Measurements from ENCODE around the gene C1orf226.
"Not testable (repeated sequence)": the region's sequence is repeated elsewhere in the genome, so short reads cannot be mapped to it uniquely, and the experiment has no call there.

C1orf226 gene

GRCh38 chr1:162416215-162416614 is 34.7 kb downstream of the C1orf226 start:
- no peak for DNase-seq

GRCh38 chr1:162416909-162417308 is 35.4 kb downstream of the C1orf226 start:
- no peak for DNase-seq

DNA sequence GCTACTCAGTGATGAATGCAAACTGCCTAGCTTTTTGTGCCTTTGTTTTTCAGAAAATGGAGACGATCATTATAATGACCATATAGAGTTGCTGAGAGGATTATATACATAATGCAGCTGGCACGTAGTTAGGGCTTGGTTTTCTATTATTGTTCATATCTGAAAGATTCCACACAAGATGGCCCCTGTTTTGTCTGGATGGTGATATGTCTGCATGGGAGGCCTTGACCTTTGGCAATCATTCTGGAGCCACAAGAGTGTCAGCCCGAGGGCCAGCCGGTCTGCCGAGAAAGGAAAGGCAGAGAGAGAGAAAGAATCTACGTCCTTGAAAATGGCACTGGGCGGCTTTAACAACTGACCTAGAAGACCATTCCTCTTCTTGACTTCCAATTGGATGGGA is 36.1 kb downstream of the C1orf226 start:
- DNase-seq: no peak

DNA sequence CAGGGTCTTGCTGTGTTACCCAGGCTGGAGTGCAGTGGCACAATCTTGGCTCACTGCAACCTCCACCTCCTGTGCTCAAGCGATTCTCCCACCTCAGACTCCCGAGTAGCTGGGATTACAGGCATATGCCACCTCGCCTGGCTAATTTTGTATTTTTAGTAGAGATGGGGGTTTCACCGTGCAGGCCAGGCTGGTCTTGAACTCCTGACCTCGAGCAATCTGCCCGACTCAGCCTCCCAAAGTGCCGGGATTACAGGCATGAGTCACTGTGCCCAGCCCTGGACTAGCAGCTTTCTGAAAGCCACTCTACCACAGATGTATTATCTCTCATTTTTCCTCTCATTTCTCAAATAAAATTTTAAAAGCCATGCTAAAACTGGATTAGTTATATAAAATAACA is 37.1 kb downstream of the C1orf226 start:
- DNase-seq: not testable (repeated sequence)

DNA sequence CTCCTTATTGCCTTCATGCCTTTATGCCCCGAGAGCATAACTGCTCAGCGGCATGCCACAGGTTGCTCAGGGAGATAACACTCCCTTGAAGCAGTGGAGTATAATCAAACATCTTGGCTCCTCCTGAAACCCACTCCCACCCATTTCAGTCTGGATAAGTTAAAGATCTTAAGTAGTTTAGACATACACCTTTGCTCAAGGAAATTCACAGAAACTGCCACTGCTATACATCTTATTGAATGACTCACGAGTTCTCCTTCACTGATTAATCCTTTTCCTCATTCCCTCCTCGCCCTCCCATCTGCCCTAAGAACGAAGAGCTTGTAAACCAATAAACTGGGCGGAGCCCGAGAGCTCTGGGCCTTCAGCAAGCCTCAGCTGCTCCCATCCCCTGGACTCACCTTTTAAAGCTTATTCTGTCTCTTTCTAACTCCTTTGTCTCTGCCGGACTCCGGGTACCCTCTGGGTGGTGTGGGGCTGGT is 38.0 kb downstream of the C1orf226 start:
- not testable (repeated sequence) for DNase-seq

- DNase-seq: no peak
Observed at GRCh38 chr1:162420120-162420519, 38.6 kb downstream of the C1orf226 start.

GRCh38 chr1:162421258-162422164 is 40.0 kb downstream of the C1orf226 start:
- DNase-seq: no peak

DNA sequence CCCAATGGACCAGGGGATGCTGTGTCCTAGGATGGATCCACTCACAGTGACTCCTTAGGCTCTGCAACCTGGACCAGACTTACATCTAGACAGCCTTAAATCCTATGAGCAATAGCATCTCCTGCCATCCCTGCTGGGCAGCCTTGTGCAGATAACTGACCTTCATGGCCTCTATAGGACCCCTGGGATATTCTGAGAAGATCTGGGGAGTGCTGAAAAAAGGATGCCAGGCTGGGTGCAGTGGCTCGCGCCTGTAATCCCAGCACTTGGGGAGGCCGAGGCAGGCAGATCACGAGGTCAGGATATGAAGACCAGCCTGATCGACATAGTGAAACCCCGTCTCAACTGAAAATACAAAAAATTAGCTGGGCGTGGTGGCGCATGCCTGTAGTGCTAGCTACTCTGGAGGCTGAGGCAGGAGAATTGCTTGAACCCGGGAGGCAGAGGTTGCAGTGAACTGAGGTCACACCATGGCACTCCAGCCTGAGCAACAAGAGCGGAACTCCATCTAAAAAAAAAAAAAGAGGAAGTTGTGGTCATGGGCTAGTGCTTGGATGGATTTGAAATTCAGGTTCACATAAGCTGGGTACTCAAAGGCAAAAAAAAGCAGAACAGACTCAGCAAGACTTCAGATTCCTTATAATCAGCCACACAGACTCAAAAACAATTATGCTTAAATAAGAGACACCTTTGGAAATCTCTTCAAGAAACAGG is 41.3 kb downstream of the C1orf226 start:
- no peak for DNase-seq

DNA sequence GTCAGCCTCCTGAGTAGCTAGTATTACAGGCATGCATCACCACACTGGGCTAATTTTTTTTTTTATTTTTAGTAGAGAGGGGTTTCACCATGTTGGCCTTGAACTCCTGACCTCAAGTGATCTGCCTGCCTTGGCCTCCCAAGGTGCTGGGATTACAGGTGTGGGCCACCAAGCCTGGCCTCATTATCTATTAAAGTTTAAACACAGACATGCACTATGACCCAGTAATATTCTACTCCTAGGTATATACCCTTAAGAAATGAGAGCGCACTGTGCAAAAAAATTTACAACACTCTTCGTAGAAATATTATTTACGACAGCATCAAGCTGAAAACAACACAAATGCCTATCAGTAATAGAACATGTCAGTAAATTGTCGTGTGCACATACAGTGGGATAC is 49.1 kb downstream of the C1orf226 start:
- no peak for DNase-seq

GRCh38 chr1:162432977-162433713 is 51.6 kb downstream of the C1orf226 start:
- DNase-seq: not testable (repeated sequence)

Measured in effector CD8-positive, alpha-beta T cell (primary cell).